HG03095 (cell line): Measurements from ENCODE around the gene SYP.

ENCODE experiments used
- ATAC-seq: cut with Tn5 transposase; IDR thresholded peaks from one replicate; pipeline ENCODE4 v1.9.1; 2021; ENCODE audit warnings: moderate library complexity; ENCODE audit not compliant: unreplicated experiment

Gene SYP

GRCh38 chrX:49221868-49222267 is 21.9 kb upstream of the SYP start:
- ATAC-seq, result no peak

- ATAC-seq, result no peak
Measured at GRCh38 chrX:49220100-49220499, 20.1 kb upstream of the SYP start.

- no peak for ATAC-seq
Measured at GRCh38 chrX:49214996-49215526, 15.1 kb upstream of the SYP start.

GRCh38 chrX:49214416-49214815 is 14.4 kb upstream of the SYP start:
- no peak for ATAC-seq

- no peak for ATAC-seq
Measured at GRCh38 chrX:49212861-49213260, 12.9 kb upstream of the SYP start.

GRCh38 chrX:49212209-49212608 is 12.2 kb upstream of the SYP start:
- no peak for ATAC-seq

- no peak for ATAC-seq
Measured at GRCh38 chrX:49211074-49211473, 11.1 kb upstream of the SYP start.

GRCh38 chrX:49210406-49210805 is 10.4 kb upstream of the SYP start:
- no peak for ATAC-seq

- no peak for ATAC-seq
Measured at GRCh38 chrX:49209434-49210251, 9.7 kb upstream of the SYP start.

- ATAC-seq, result no peak
Measured at GRCh38 chrX:49208399-49208798, 8.4 kb upstream of the SYP start.

- no peak for ATAC-seq
Measured at GRCh38 chrX:49206543-49206942, 6.5 kb upstream of the SYP start.

- no peak for ATAC-seq
Measured at GRCh38 chrX:49205443-49205842, 5.5 kb upstream of the SYP start.

- ATAC-seq, result no peak
Measured at GRCh38 chrX:49204709-49205108, 4.7 kb upstream of the SYP start.

GRCh38 chrX:49204017-49204416 is 4.0 kb upstream of the SYP start:
- ATAC-seq, result no peak

GRCh38 chrX:49203536-49203935 is 3.5 kb upstream of the SYP start:
- no peak for ATAC-seq

GRCh38 chrX:49202022-49202421 is 2.0 kb upstream of the SYP start:
- ATAC-seq, result no peak

GRCh38 chrX:49199315-49199595 is 738 bp downstream of the SYP start:
- no peak for ATAC-seq

GRCh38 chrX:49198540-49199314 is 1.3 kb downstream of the SYP start:
- no peak for ATAC-seq

- no peak for ATAC-seq
Measured at GRCh38 chrX:49197543-49198087, 2.4 kb downstream of the SYP start.

GRCh38 chrX:49193542-49193964 is 6.4 kb downstream of the SYP start:
- no peak for ATAC-seq

- ATAC-seq, result no peak
Measured at GRCh38 chrX:49192722-49193328, 7.2 kb downstream of the SYP start.
